Measurements from ENCODE around the gene CHCHD10. TPM values are rescaled to one million over a fixed set of nuclear protein-coding genes. Genes with fewer than 3 reads are reported as not detected.

The CHCHD10 gene
- total and polyA plus RNA-seq, 2 of the 13 experiments (the other 11 are each of a cell fraction or from before 2014, with no cell fraction given): 37.0 to 62.8 TPM

DNA sequence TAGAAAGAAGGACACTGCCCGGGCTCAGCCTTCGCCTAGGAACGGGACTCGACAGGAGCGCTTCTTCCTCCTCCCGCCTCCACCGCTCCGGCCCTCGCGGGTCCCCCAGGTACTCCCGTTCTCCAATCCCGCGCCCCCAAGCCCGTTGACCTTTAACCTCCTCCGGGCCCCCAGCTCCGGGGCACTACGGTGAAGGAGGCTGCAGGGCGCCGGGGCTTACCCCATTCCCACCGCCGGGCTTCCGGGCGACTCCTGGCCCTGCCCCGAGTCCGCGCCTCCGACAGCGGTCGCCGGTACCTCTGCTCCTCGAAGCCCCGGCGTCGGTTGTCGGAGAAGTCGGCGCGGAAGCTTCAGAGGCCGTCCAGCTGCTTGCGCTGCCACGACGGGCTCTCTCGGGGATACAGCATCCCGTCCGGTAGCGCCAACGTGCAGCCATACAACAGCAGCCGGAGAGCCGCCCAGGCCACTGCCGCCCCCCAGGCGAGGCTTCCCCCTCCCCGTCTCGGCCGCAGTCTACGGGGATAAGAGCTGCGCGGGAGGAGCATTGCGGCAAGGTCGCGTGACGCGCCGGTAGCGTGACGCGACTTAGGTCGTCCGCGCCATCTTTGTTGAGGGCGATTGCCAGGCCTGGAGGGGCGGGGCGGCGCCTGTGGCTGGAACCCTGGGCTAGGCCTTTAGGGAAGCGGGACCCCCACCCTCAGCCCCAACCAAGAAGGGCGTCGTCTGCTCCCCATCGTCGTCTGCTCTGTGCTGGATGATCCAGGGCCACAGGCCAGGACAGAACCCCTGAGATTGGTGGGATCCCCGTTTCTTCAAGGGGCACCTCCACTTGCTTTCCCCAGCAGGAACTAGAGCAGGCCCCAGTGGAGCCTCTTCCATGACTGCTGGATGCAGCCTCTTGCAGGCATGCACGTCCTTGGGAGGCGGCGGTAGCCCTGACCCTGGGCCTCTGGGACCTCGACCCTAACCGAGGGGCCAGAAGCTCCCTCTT, 50.7 kb downstream of the CHCHD10 start (continued):
- peak; percentile 78 for TF ChIP-seq ZNF607 (CRISPR knock-in tag; IDR thresholded peaks at IDR 0.05; ENCODE audit: borderline replicate concordance)
- TF ChIP-seq NCOA2 (CRISPR knock-in tag; IDR thresholded peaks at IDR 0.05): no peak; the same call in 1 of the 2 replicates
- no peak for TF ChIP-seq TCF12 (IDR thresholded peaks at IDR 0.05)
- TF ChIP-seq TCF12 (CRISPR knock-in tag; IDR thresholded peaks at IDR 0.05): peak; percentile 43; the same call in 1 of the 2 replicates
- peak; percentile 84 for TF ChIP-seq BCL3 (CRISPR knock-in tag; IDR thresholded peaks at IDR 0.05)
- peak; percentile 86; the same call in 1 of the 2 replicates for TF ChIP-seq ZNF598 (CRISPR knock-in tag; IDR thresholded peaks at IDR 0.05; ENCODE audit: borderline replicate concordance)
- TF ChIP-seq ZNF883 (CRISPR knock-in tag; IDR thresholded peaks at IDR 0.05; ENCODE audit: not compliant biosample characterization): peak; percentile 96
- peak in 1 of 2 experiments; percentile 61; a peak in 1 of 4 replicates for TF ChIP-seq ATF4 (CRISPR knock-in tag; IDR thresholded peaks at IDR 0.05)
- no peak for TF ChIP-seq ZNF3 (CRISPR knock-in tag; IDR thresholded peaks at IDR 0.05)
- peak; percentile 73 for TF ChIP-seq TP53 (CRISPR knock-in tag; conservative IDR thresholded peaks at IDR 0.05)
- TF ChIP-seq KLF16 (CRISPR knock-in tag; IDR thresholded peaks at IDR 0.05): peak in 1 of 2 experiments; percentile 96; a peak in 2 of 4 replicates
- TF ChIP-seq, protein P1, sequence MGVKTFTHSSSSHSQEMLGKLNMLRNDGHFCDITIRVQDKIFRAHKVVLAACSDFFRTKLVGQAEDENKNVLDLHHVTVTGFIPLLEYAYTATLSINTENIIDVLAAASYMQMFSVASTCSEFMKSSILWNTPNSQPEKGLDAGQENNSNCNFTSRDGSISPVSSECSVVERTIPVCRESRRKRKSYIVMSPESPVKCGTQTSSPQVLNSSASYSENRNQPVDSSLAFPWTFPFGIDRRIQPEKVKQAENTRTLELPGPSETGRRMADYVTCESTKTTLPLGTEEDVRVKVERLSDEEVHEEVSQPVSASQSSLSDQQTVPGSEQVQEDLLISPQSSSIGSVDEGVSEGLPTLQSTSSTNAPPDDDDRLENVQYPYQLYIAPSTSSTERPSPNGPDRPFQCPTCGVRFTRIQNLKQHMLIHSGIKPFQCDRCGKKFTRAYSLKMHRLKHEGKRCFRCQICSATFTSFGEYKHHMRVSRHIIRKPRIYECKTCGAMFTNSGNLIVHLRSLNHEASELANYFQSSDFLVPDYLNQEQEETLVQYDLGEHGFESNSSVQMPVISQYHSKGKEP (CRISPR knock-in tag; IDR thresholded peaks at IDR 0.05): peak; percentile 67; the same call in 1 of the 2 replicates
- no peak for TF ChIP-seq AKAP8 (CRISPR knock-in tag; IDR thresholded peaks at IDR 0.05)
- peak; percentile 99 for TF ChIP-seq YY1 (IDR thresholded peaks at IDR 0.05; ENCODE audit: insufficient read depth, insufficient replicate concordance, low read depth, low read length)
- peak; percentile 46; the same call in 1 of the 2 replicates for TF ChIP-seq SP2 (CRISPR knock-in tag; IDR thresholded peaks at IDR 0.05)
- TF ChIP-seq, protein P2, sequence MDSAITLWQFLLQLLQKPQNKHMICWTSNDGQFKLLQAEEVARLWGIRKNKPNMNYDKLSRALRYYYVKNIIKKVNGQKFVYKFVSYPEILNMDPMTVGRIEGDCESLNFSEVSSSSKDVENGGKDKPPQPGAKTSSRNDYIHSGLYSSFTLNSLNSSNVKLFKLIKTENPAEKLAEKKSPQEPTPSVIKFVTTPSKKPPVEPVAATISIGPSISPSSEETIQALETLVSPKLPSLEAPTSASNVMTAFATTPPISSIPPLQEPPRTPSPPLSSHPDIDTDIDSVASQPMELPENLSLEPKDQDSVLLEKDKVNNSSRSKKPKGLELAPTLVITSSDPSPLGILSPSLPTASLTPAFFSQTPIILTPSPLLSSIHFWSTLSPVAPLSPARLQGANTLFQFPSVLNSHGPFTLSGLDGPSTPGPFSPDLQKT (CRISPR knock-in tag; IDR thresholded peaks at IDR 0.05; ENCODE audit: borderline replicate concordance): peak; percentile 71; the same call in 1 of the 2 replicates
- peak; percentile 66; the same call in 1 of the 2 replicates for TF ChIP-seq ARNTL (CRISPR knock-in tag; IDR thresholded peaks at IDR 0.05)
- peak; percentile 43 for TF ChIP-seq TEAD3 (CRISPR knock-in tag; optimal IDR thresholded peaks at IDR 0.05; ENCODE audit: borderline replicate concordance)
- TF ChIP-seq KMT2A (CRISPR knock-in tag; IDR thresholded peaks at IDR 0.05): peak; percentile 84; the same call in 1 of the 2 replicates
- TF ChIP-seq ZNF747 (CRISPR knock-in tag; IDR thresholded peaks at IDR 0.05; ENCODE audit: borderline replicate concordance): peak; percentile 80; the same call in 1 of the 2 replicates
- peak; percentile 90; the same call in 1 of the 2 replicates for TF ChIP-seq CSRNP1 (CRISPR knock-in tag; IDR thresholded peaks at IDR 0.05)
